GM12878 (cell line): ENCODE results near the gene DYNC1H1. TPM values are rescaled to one million over a fixed set of nuclear protein-coding genes. Genes with fewer than 3 reads are reported as not detected.

ENCODE experiments used
- ATAC-seq: fragments of 200-7000 bp; cut with Tn5 transposase; 3 replicates; pipeline ENCODE4 v1.9.1; 2020; ENCODE audit warnings: mild to moderate bottlenecking, moderate library complexity
- BruUV-seq: library from RNA; stranded (reverse); fragments of 400-500 nt; replicated peaks from 2 replicates; lab custom pipeline; 2021; lab: Mats Ljungman, UMichigan
- CTCF ChIA-PET: fragments of 300-600 bp; sonication (Branson Sonifier 250); formaldehyde crosslinking; extraction: SDS; loops from one replicate; lab custom pipeline; 2021; ENCODE audit warnings: inconsistent platforms; lab: Yijun Ruan, JAX
- POLR2A ChIA-PET: fragments of 350-600 bp; formaldehyde crosslinking; extraction: SDS; loops from one replicate; lab custom pipeline; 2021; ENCODE audit warnings: inconsistent platforms; lab: Charles Lee
- RAD21 ChIA-PET: fragments of 300-600 bp; sonication (Branson Sonifier 250); formaldehyde crosslinking; loops from one replicate; lab custom pipeline; 2023; ENCODE audit warnings: antibody characterized with exemption; ENCODE audit not compliant: unreplicated experiment; lab: Charles Lee
- SMC1A ChIA-PET: fragments of 300-600 bp; sonication (Branson Sonifier 250); formaldehyde crosslinking; loops from one replicate; lab custom pipeline; 2023; ENCODE audit not compliant: unreplicated experiment, uncharacterized antibody; lab: Charles Lee
- DNase-seq: peaks from one replicate; pipeline ENCODE4 v3.0.0-alpha.2; 2011; ENCODE audit warnings: low read depth, low spot score
- FAIRE-seq: peaks from 3 replicates; lab custom pipeline; 2011; peaks lifted over from hg19 to GRCh38; lab: Jason Lieb, UNC
- H2AFZ ChIP-seq: 2 replicates; pipeline ENCODE4 v1.6.0; 2011; ENCODE audit warnings: low read depth, low read length, control low read depth; ENCODE audit not compliant: control insufficient read depth
- H3K27ac ChIP-seq: 2 replicates; pipeline ENCODE4 v1.5.1; 2011; ENCODE audit warnings: control low read depth; ENCODE audit not compliant: control insufficient read depth, insufficient read depth
- H3K27me3 ChIP-seq, 2 experiments: replicated peaks in 1 of 2; 2 replicates each; pipeline versions ENCODE4 v1.6.0 to v1.6.1; 2011; ENCODE audit warnings: low read length in 1 of 2; ENCODE audit not compliant: control insufficient read depth in 2 of 2, insufficient read depth in 2 of 2
- H3K36me3 ChIP-seq, 2 experiments: 2 replicates each; pipeline ENCODE4 v1.5.1; 2011; ENCODE audit warnings: low read length in 1 of 2; ENCODE audit not compliant: control insufficient read depth in 2 of 2, insufficient read depth in 2 of 2
- H3K4me1 ChIP-seq: 2 replicates; pipeline ENCODE4 v1.6.1; 2011; ENCODE audit warnings: mild to moderate bottlenecking, low read length, moderate library complexity, mixed read lengths; ENCODE audit not compliant: control insufficient read depth, insufficient read depth
- H3K4me2 ChIP-seq: 2 replicates; pipeline ENCODE4 v1.6.0; 2011; ENCODE audit warnings: control low read depth; ENCODE audit not compliant: control insufficient read depth, insufficient read depth
- H3K4me3 ChIP-seq: fragments of 200-600 bp; sonication (generic); 2 replicates; pipeline ENCODE4 v1.5.1; 2016
- H3K79me2 ChIP-seq: 2 replicates; pipeline ENCODE4 v1.6.0; 2011; ENCODE audit warnings: low read length; ENCODE audit not compliant: control insufficient read depth, insufficient read depth
- H3K9ac ChIP-seq: 2 replicates; pipeline ENCODE4 v1.8.0; 2011; ENCODE audit warnings: low read length, control low read depth, mixed read lengths; ENCODE audit not compliant: control insufficient read depth, insufficient read depth
- H3K9me3 ChIP-seq: replicated peaks from 3 replicates; pipeline ENCODE4 v1.5.1; 2011; ENCODE audit warnings: mild to moderate bottlenecking, low read length; ENCODE audit not compliant: control insufficient read depth, insufficient read depth
- H4K20me1 ChIP-seq: 2 replicates; pipeline ENCODE4 v1.6.0; 2011; ENCODE audit not compliant: control insufficient read depth, insufficient read depth
- IKZF1 ChIP-seq: fragments of 450-650 bp; conservative IDR thresholded peaks from 2 replicates; pipeline ENCODE4 v1.6.1; 2017; ENCODE audit warnings: antibody characterized with exemption, mild to moderate bottlenecking
- NKRF ChIP-seq: fragments of 450-650 bp; conservative IDR thresholded peaks from 2 replicates; pipeline ENCODE4 v1.6.1; 2017; ENCODE audit warnings: mild to moderate bottlenecking, moderate library complexity
- POLR2A ChIP-seq: IDR thresholded peaks from 2 replicates; pipeline ENCODE4 v1.6.1; 2011; ENCODE audit warnings: low read depth, mild to moderate bottlenecking, low read length
- POLR2AphosphoS2 ChIP-seq: IDR thresholded peaks from 2 replicates; pipeline ENCODE4 v1.6.1; 2011; ENCODE audit warnings: low read depth, mild to moderate bottlenecking, low read length, improper control_type of control experiment, moderate library complexity
- RBBP5 ChIP-seq: fragments of 200-600 bp; sonication (generic); conservative IDR thresholded peaks from 2 replicates; pipeline ENCODE4 v1.6.1; 2016
- WGBS: methylation state at CpG from one replicate; pipeline ENCODE4 v1.1.6; 2016; ENCODE audit warnings: low lambda C conversion rate; ENCODE audit not compliant: insufficient replicate concordance, insufficient coverage; ENCODE audit errors: missing lambda C conversion rate; 5-methylcytosine and 5-hydroxymethylcytosine counted together
- in situ Hi-C: fragments of 300-500 bp; cut with MboI; formaldehyde crosslinking; loops from 9 replicates; pipeline ENCODE4 v1.14.3; 2018; ENCODE audit warnings: mixed read lengths
- intact Hi-C: fragments of 100-400 bp; cut with micrococcal nuclease; formaldehyde crosslinking; loops from one replicate; pipeline ENCODE4 v1.14.2; 2022; ENCODE audit not compliant: unreplicated experiment
- polyA plus RNA-seq, 11 experiments: library from polyadenylated mRNA; depleted of rRNA in 4 of 11; unstranded in 6 of 11; stranded (reverse) in 5 of 11; fragments of >200 nt; fragmentation: Nextera tagmentation in 4 of 11; fragmentation: Illumina TruSeq in 1 of 11; extraction: Ambion mirVana in 4 of 11; extraction: Trizol in 1 of 11; gene quantifications; 1 replicate in 1 of 11; 2 replicates in 10 of 11; pipeline versions ENCODE4 v1.2.1 to v1.2.3, GENCODE V29; 2011 to 2016; ENCODE audit warnings: inconsistent platforms in 2 of 11, missing spikeins in 2 of 11, low read depth in 1 of 11
- total RNA-seq, 4 experiments: library from RNA; depleted of rRNA in 3 of 4; stranded (reverse); fragments of >200 nt in 3 of 4; fragmentation: Illumina TruSeq in 1 of 4; extraction: Trizol in 1 of 4; gene quantifications; 2 replicates each; pipeline versions ENCODE4 v1.2.1 to v1.2.3, GENCODE V29; 2013 to 2021

Gene DYNC1H1
- total and polyA plus RNA-seq, 10 of the 15 experiments (the other 5 are each of a cell fraction or from before 2014, with no cell fraction given) = 38.4 to 291 (median 111) TPM

GRCh38 chr14:102016420-102017090 lies 52.2 kb downstream of the DYNC1H1 start:
- ChIA-PET POLR2A (no interaction called here), CTCF (no interaction called here)

GRCh38 chr14:102018251-102018650 lies 53.9 kb downstream of the DYNC1H1 start:
- no peak overlapping the region for H3K4me2 ChIP-seq
- no peak for FAIRE-seq
- no peak overlapping the region for H3K9ac ChIP-seq
- no peak for TF ChIP-seq RBBP5
- peak; percentile 32; the same call in 1 of the 2 replicates for TF ChIP-seq POLR2A
- TF ChIP-seq NKRF = no peak
- no peak for TF ChIP-seq POLR2AphosphoS2
- WGBS = 98% methylated on average over 19 of the region's 19 CpGs
- no peak overlapping the region for H3K4me3 ChIP-seq
- ChIA-PET POLR2A (no interaction called here), RAD21 (no interaction called here), SMC1A (no interaction called here), CTCF (no interaction called here)
- no peaks in the 10 kb centered on the region for H3K9me3 ChIP-seq
- peaks cover 36 to 44% of the 10 kb centered on the region in 2 experiments for H3K36me3 ChIP-seq
- no peaks in the 10 kb centered on the region for H3K4me1 ChIP-seq
- no peak overlapping the region for H3K27ac ChIP-seq
- in situ Hi-C loops = no loop called here
- no peak overlapping the region for H2AFZ ChIP-seq
- intact Hi-C loops = no loop called here
- ATAC-seq = no peak
- no peaks in the 10 kb centered on the region for H4K20me1 ChIP-seq
- BruUV-seq = no TSS peak
- no peaks in the 10 kb centered on the region for H3K79me2 ChIP-seq
- no peaks in the 10 kb centered on the region for H3K27me3 ChIP-seq
- no peak for DNase-seq

More at GRCh38 chr14:102016420-102017090, 52.2 kb downstream of the DYNC1H1 start:
- no peaks in the 10 kb centered on the region for H3K27me3 ChIP-seq
- intact Hi-C loops = no loop called here
- H2AFZ ChIP-seq = no peak overlapping the region
- H3K9me3 ChIP-seq = no peaks in the 10 kb centered on the region
- peaks cover 42 to 52% of the 10 kb centered on the region in 2 experiments for H3K36me3 ChIP-seq
- no peaks in the 10 kb centered on the region for H3K4me1 ChIP-seq
- H3K4me3 ChIP-seq = no peak overlapping the region
- ATAC-seq = no peak
- ChIA-PET RAD21 (no interaction called here), SMC1A (no interaction called here)
- 96% methylated on average over 21 of the region's 21 CpGs for WGBS
- TSS peak; percentile 45 for BruUV-seq
- no peak overlapping the region for H3K9ac ChIP-seq
- TF ChIP-seq IKZF1 = no peak
- TF ChIP-seq, all 136 proteins: peak for 0
- in situ Hi-C loops = no loop called here
- Histone ChIP-seq H3K27ac (no peak overlapping the region), H3K4me2 (no peak overlapping the region), H4K20me1 (no peaks in the 10 kb centered on the region), H3K79me2 (no peaks in the 10 kb centered on the region)
- no peak for DNase-seq
- no peak for FAIRE-seq
